ENCODE data around the gene RASAL2. TPM values are rescaled to one million over a fixed set of nuclear protein-coding genes. Genes with fewer than 3 reads are reported as not detected.
A peak's percentile ranks its signal among the peaks of the same experiment; 100 is the strongest.
"Not testable (repeated sequence)": the region's sequence is repeated elsewhere in the genome, so short reads cannot be mapped to it uniquely, and the experiment has no call there.

Gene RASAL2
- polyA plus RNA-seq, 2 of the 4 experiments (the other 2 are of a cell fraction): 7.1 to 17.6 TPM

- no peak for TF ChIP-seq HOXB5 (CRISPR knock-in tag; IDR thresholded peaks at IDR 0.05)
Observed at GRCh38 chr1:178345238-178345637, 251.3 kb downstream of the RASAL2 start (continued).

- 88% methylated on average over 1 of the region's 1 CpG for WGBS (ENCODE audit: missing lambda C conversion rate)
Observed at GRCh38 chr1:178345807-178346206, 251.9 kb downstream of the RASAL2 start.

GRCh38 chr1:178349801-178350200 is 255.9 kb downstream of the RASAL2 start:
- CTCF ChIA-PET: interaction anchor here (0.7 to 2.0 kb wide), 2 partner anchors 50 to 149 kb away, joined by 3 to 8 read pairs; no protein-coding TSS in a partner anchor
- peaks cover 13% of the 10 kb centered on the region for H3K4me1 ChIP-seq
- WGBS (ENCODE audit: missing lambda C conversion rate): 78% methylated on average over 3 of the region's 3 CpGs

More at GRCh38 chr1:178345807-178346206, 251.9 kb downstream of the RASAL2 start:
- ATAC-seq (no peak), DNase-seq (ENCODE audit: low read depth in 1 of 2, low spot score in 1 of 2) (no peak), FAIRE-seq (no peak)
- H3K4me3 ChIP-seq: no peak overlapping the region
- H3K27ac ChIP-seq: peak overlapping the region in 1 of 2 experiments; percentile 38; a peak in 1 of 6 replicates
- H3K4me1 ChIP-seq: peaks cover 26% of the 10 kb centered on the region
- CTCF ChIA-PET: interaction anchor here (1.1 to 3.2 kb wide), 7 partner anchors 15 to 158 kb away, joined by 3 to 11 read pairs (median 6); no protein-coding TSS in a partner anchor
- POLR2A ChIA-PET: no interaction called here
- H3K9me3 ChIP-seq: no peaks in the 10 kb centered on the region
- no peak for TF ChIP-seq ATOH8 (CRISPR knock-in tag; IDR thresholded peaks at IDR 0.05; ENCODE audit: low read depth)
- no peak for TF ChIP-seq ESRRA (IDR thresholded peaks at IDR 0.05; ENCODE audit: borderline replicate concordance, low read length)
- H3K4me2 ChIP-seq: no peak overlapping the region

GRCh38 chr1:178351911-178352310 is 258.0 kb downstream of the RASAL2 start:
- H3K4me1 ChIP-seq; H3K4me3 ChIP-seq; CTCF ChIA-PET; H3K27ac ChIP-seq; H3K9me3 ChIP-seq; ATAC-seq; FAIRE-seq; POLR2A ChIA-PET; DNase-seq (ENCODE audit: low read depth in 1 of 2, low spot score in 1 of 2); H3K4me2 ChIP-seq: not testable (repeated sequence)
- WGBS (ENCODE audit: missing lambda C conversion rate): 73% methylated on average over 1 of the region's 1 CpG

More at GRCh38 chr1:178349801-178350200, 255.9 kb downstream of the RASAL2 start:
- POLR2A ChIA-PET: no interaction called here
- FAIRE-seq: no peak
- no peak for DNase-seq (ENCODE audit: low read depth in 1 of 2, low spot score in 1 of 2)
- no peak overlapping the region for H3K4me2 ChIP-seq
- no peak overlapping the region for H3K4me3 ChIP-seq
- ATAC-seq: no peak
- no peak for TF ChIP-seq ZFP36 (IDR thresholded peaks at IDR 0.05; ENCODE audit: borderline replicate concordance, partially characterized antibody)
- TF ChIP-seq USF2 (IDR thresholded peaks at IDR 0.05): no peak
- TF ChIP-seq POLR2AphosphoS2 (conservative IDR thresholded peaks at IDR 0.05; ENCODE audit: low read length): no peak
- TF ChIP-seq NPAS2 (CRISPR knock-in tag; IDR thresholded peaks at IDR 0.05; ENCODE audit: borderline replicate concordance): no peak
- TF ChIP-seq HDAC2 (IDR thresholded peaks at IDR 0.05): no peak
- no peak for TF ChIP-seq RCOR1 (IDR thresholded peaks at IDR 0.05; ENCODE audit: low read depth, low read length)
- no peak for TF ChIP-seq FOSB (CRISPR knock-in tag; IDR thresholded peaks at IDR 0.05)
- TF ChIP-seq SREBF2 (IDR thresholded peaks at IDR 0.05): no peak
- no peak for TF ChIP-seq EP300 (IDR thresholded peaks at IDR 0.05)
- no peak for TF ChIP-seq MAX (IDR thresholded peaks at IDR 0.05)
- TF ChIP-seq MAZ (IDR thresholded peaks at IDR 0.05; ENCODE audit: borderline replicate concordance, low read depth, low read length): no peak
- TF ChIP-seq E2F6 (IDR thresholded peaks at IDR 0.05; ENCODE audit: borderline replicate concordance, low read depth): no peak
- no peak for TF ChIP-seq CHD4 (IDR thresholded peaks at IDR 0.05; ENCODE audit: borderline replicate concordance)
- no peak for TF ChIP-seq HOXB5 (CRISPR knock-in tag; IDR thresholded peaks at IDR 0.05)
- no peak for TF ChIP-seq POLR2A (IDR thresholded peaks at IDR 0.05; ENCODE audit: low read length)
- no peak for TF ChIP-seq HEYL (CRISPR knock-in tag; IDR thresholded peaks at IDR 0.05)
- no peak overlapping the region for H3K27ac ChIP-seq
- H3K9me3 ChIP-seq: no peaks in the 10 kb centered on the region

Data from A549 (cell line).